GM18870 (cell line): ENCODE measurements around the gene DGCR6L.

Experiments
- ATAC-seq: cut with Tn5 transposase; IDR thresholded peaks from one replicate; pipeline ENCODE4 v1.9.1; 2021; ENCODE audit warnings: moderate library complexity; ENCODE audit not compliant: unreplicated experiment

Gene DGCR6L

GRCh38 chr22:20264614-20265452 is 55.0 kb downstream of the DGCR6L start:
- ATAC-seq = no peak
